Fibroblast of lung (primary cell): Measurements from ENCODE around the gene MTX2. TPM values are rescaled to one million over a fixed set of nuclear protein-coding genes. Genes with fewer than 3 reads are reported as not detected.
"Not testable (repeated sequence)": the region's sequence is repeated elsewhere in the genome, so short reads cannot be mapped to it uniquely, and the experiment has no call there.

Experiments used
- DNase-seq, 2 donors: peaks; one replicate each; pipeline versions ENCODE4 v3.0.0 to v3.0.0-alpha.2; 2010; ENCODE audit warnings: low read depth in 2 of 2
- H2AFZ ChIP-seq: 2 replicates; pipeline ENCODE4 v1.5.1; 2012; ENCODE audit warnings: low read length, control low read depth, inconsistent platforms
- H3K27ac ChIP-seq: 2 replicates; pipeline ENCODE4 v1.5.1; 2011; ENCODE audit warnings: low read length, control low read depth; ENCODE audit not compliant: insufficient read depth
- H3K27me3 ChIP-seq: 2 replicates; pipeline ENCODE4 v1.5.1; 2011; ENCODE audit warnings: mild to moderate bottlenecking, low read length; ENCODE audit not compliant: control insufficient read depth, insufficient read depth
- H3K36me3 ChIP-seq: 2 replicates; pipeline ENCODE4 v1.5.1; 2011; ENCODE audit warnings: low read length; ENCODE audit not compliant: control insufficient read depth, insufficient read depth
- H3K4me1 ChIP-seq: 2 replicates; pipeline ENCODE4 v1.5.1; 2011; ENCODE audit warnings: low read length; ENCODE audit not compliant: control insufficient read depth, insufficient read depth; ENCODE audit errors: extremely low read depth
- H3K4me2 ChIP-seq: 2 replicates; pipeline ENCODE4 v1.5.1; 2011; ENCODE audit warnings: low read length, control low read depth; ENCODE audit not compliant: insufficient read depth; ENCODE audit errors: extremely low read depth
- H3K4me3 ChIP-seq, 4 experiments: fragments of 200-600 bp in 1 of 4; sonication (generic) in 1 of 4; replicated peaks in 1 of 4; 2 replicates each; pipeline ENCODE4 v1.5.1; 2011 to 2016; ENCODE audit warnings: low read length in 4 of 4, low read depth in 3 of 4, mild to moderate bottlenecking in 3 of 4, control low read depth in 2 of 4, inconsistent platforms in 1 of 4, mixed read lengths in 1 of 4; ENCODE audit not compliant: insufficient read depth in 1 of 4; ENCODE audit errors: control extremely low read depth in 1 of 4
- H3K79me2 ChIP-seq: 2 replicates; pipeline ENCODE4 v1.5.1; 2012; ENCODE audit warnings: mild to moderate bottlenecking, low read length, inconsistent platforms; ENCODE audit not compliant: control insufficient read depth, insufficient read depth
- H3K9ac ChIP-seq: 2 replicates; pipeline ENCODE4 v1.5.1; 2011; ENCODE audit warnings: mild to moderate bottlenecking, low read length, control low read depth; ENCODE audit not compliant: insufficient read depth
- H3K9me3 ChIP-seq: 2 replicates; pipeline ENCODE4 v1.5.1; 2012; ENCODE audit warnings: low read depth, low read length; ENCODE audit not compliant: control insufficient read depth, insufficient read depth
- H4K20me1 ChIP-seq: 2 replicates; pipeline ENCODE4 v1.5.1; 2011; ENCODE audit warnings: low read length; ENCODE audit not compliant: control insufficient read depth, insufficient read depth; ENCODE audit errors: extremely low read depth
- CTCF ChIP-seq, 2 donors: IDR thresholded peaks in 1 of 2; conservative IDR thresholded peaks in 1 of 2; 1 replicate in 1 of 2; 2 replicates in 1 of 2; pipeline ENCODE4 v1.5.1; 2011 to 2012; ENCODE audit warnings: low read length in 2 of 2, control low read depth in 1 of 2, inconsistent platforms in 1 of 2, low read depth in 1 of 2, mild to moderate bottlenecking in 1 of 2
- EZH2 ChIP-seq: IDR thresholded peaks from 2 replicates; pipeline ENCODE4 v1.5.1; 2012; ENCODE audit warnings: low read length, control low read depth, mild to moderate bottlenecking; ENCODE audit errors: missing control alignments
- polyA plus RNA-seq, 2 donors: library from polyadenylated mRNA; depleted of rRNA in 1 of 2; stranded (reverse) in 1 of 2; unstranded in 1 of 2; fragments of >200 nt; gene quantifications; 2 replicates each; pipeline ENCODE4 v1.2.1, GENCODE V29; 2011 to 2012; ENCODE audit warnings: missing spikeins in 1 of 2
- total RNA-seq: library from RNA; depleted of rRNA; stranded (reverse); fragments of >200 nt; gene quantifications from 2 replicates; pipeline ENCODE4 v1.2.1, GENCODE V29; 2014

Gene MTX2
- total and polyA plus RNA-seq, 2 donors (not counting 1 experiment from before 2014, with no cell fraction given): 29.6 to 46.9 TPM

DNA sequence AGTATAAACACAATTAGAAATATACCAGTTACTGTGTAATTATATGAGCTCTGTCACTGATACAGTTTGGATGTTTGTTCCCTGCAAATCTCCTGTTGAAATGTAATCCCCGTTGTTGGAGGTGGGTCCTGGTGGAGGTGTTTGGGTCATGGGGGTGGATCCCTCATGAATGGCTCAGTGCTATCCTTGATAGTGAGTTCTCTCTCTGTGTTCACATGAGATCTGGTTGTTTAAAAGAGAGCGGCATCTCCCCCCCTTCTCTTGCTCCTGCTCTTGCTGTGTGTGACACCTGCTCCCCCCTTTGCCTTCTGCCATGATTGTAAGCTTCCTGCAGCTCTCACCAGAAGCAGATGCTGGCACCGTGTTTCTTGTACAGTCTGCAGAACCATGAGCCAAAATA lies 24.1 kb downstream of the MTX2 start:
- Histone ChIP-seq H4K20me1 (no peaks in the 10 kb centered on the region), H3K9me3 (no peaks in the 10 kb centered on the region), H3K4me3 (no peak overlapping the region), H3K4me2 (no peak overlapping the region), H3K27ac (no peak overlapping the region), H3K27me3 (no peaks in the 10 kb centered on the region), H3K79me2 (no peaks in the 10 kb centered on the region), H3K4me1 (no peaks in the 10 kb centered on the region), H2AFZ (no peak overlapping the region), H3K36me3 (no peaks in the 10 kb centered on the region), H3K9ac (no peak overlapping the region)
- TF ChIP-seq EZH2 (no peak), CTCF (conservative IDR thresholded peaks at IDR 0.05 in 1 of 2, IDR thresholded peaks at IDR 0.05 in 1 of 2; ENCODE audit: low read depth in 1 of 2, low read length in 2 of 2) (no peak)
- DNase-seq: no peak

DNA sequence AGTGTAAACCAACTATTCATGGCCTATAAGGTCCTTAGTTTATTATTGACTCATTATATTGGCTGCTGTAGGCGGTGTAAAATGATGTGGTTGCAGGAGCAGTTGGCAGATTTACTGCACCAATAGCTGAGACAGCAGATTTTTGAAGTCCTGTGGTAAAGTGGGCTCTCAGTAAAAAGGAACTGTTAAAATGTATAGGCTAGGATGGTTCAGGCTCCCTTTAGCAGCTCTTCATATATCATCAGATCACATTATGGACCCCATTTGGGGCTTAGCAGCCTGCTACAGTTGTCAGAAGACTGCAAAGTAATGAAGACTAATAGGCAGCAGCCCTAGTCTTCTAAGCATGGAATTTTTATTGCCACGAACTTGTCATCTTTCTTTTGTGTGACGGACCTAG lies 27.8 kb downstream of the MTX2 start:
- H3K79me2 ChIP-seq: no peaks in the 10 kb centered on the region
- peak in 1 of 2 donors; percentile 23 for DNase-seq

GRCh38 chr2:176297737-176298136 lies 28.5 kb downstream of the MTX2 start:
- Histone ChIP-seq H4K20me1 (no peaks in the 10 kb centered on the region), H3K9ac (no peak overlapping the region), H2AFZ (no peak overlapping the region), H3K36me3 (no peaks in the 10 kb centered on the region), H3K27ac (no peak overlapping the region), H3K4me2 (no peak overlapping the region), H3K9me3 (no peaks in the 10 kb centered on the region), H3K27me3 (no peaks in the 10 kb centered on the region), H3K79me2 (no peaks in the 10 kb centered on the region), H3K4me3 (no peak overlapping the region), H3K4me1 (no peaks in the 10 kb centered on the region)
- DNase-seq: no peak
- TF ChIP-seq CTCF (conservative IDR thresholded peaks at IDR 0.05 in 1 of 2, IDR thresholded peaks at IDR 0.05 in 1 of 2; ENCODE audit: low read depth in 1 of 2, low read length in 2 of 2) (no peak), EZH2 (no peak)

More for the DNA sequence above, 27.8 kb downstream of the MTX2 start:
- no peak overlapping the region for H3K4me2 ChIP-seq
- H3K36me3 ChIP-seq: no peaks in the 10 kb centered on the region
- no peak for TF ChIP-seq EZH2
- no peak for TF ChIP-seq CTCF (conservative IDR thresholded peaks at IDR 0.05 in 1 of 2, IDR thresholded peaks at IDR 0.05 in 1 of 2; ENCODE audit: low read depth in 1 of 2, low read length in 2 of 2)
- no peak overlapping the region for H2AFZ ChIP-seq
- H3K27ac ChIP-seq: no peak overlapping the region
- no peak overlapping the region for H3K9ac ChIP-seq
- no peaks in the 10 kb centered on the region for H4K20me1 ChIP-seq
- H3K4me3 ChIP-seq: no peak overlapping the region
- H3K4me1 ChIP-seq: no peaks in the 10 kb centered on the region
- no peaks in the 10 kb centered on the region for H3K9me3 ChIP-seq
- no peaks in the 10 kb centered on the region for H3K27me3 ChIP-seq

DNA sequence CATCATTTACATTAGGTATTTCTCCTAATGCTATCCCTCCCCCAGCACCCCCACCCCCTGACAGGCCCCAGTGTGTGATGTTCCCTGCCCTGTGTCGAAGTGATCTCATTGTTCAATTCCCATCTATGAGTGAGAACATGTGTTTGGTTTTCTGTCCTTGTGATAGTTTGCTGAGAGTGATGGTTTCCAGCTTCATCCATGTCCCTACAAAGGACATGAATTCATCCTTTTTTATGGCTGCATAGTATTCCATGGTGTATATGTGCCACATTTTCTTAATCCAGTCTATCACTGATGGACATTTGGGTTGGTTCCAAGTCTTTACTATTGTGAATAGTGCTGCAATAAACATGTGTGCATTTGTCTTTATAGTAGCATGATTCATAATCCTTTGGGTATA lies 36.8 kb downstream of the MTX2 start:
- not testable (repeated sequence) for H4K20me1 ChIP-seq, H3K27ac ChIP-seq, H3K4me1 ChIP-seq, H2AFZ ChIP-seq, H3K9ac ChIP-seq, H3K4me3 ChIP-seq, H3K9me3 ChIP-seq, H3K27me3 ChIP-seq, H3K36me3 ChIP-seq, H3K79me2 ChIP-seq, H3K4me2 ChIP-seq, DNase-seq
